HepG2 (cell line): Measurements from ENCODE around the gene OR11H6. TPM values are rescaled to one million over a fixed set of nuclear protein-coding genes. Genes with fewer than 3 reads are reported as not detected.
A peak's percentile ranks its signal among the peaks of the same experiment; 100 is the strongest.

ENCODE experiments used
- ATAC-seq: fragments of 200-7000 bp; cut with Tn5 transposase; 3 replicates; pipeline ENCODE4 v1.9.1; 2020; ENCODE audit warnings: mild to moderate bottlenecking, moderate library complexity
- BruUV-seq: library from RNA; stranded (reverse); fragments of 400-500 nt; replicated peaks from 2 replicates; lab custom pipeline; 2021; lab: Mats Ljungman, UMichigan
- CTCF ChIA-PET: fragments of 300-600 bp; formaldehyde crosslinking; extraction: SDS; loops from one replicate; lab custom pipeline; 2021; ENCODE audit warnings: low total read pairs, inconsistent platforms, low intra/inter-chr PET ratio; lab: Yijun Ruan, JAX
- POLR2A ChIA-PET: fragments of 350-600 bp; sonication (Branson Sonifier 250); formaldehyde crosslinking; loops from one replicate; lab custom pipeline; 2020; ENCODE audit warnings: antibody characterized with exemption, inconsistent platforms; lab: Yijun Ruan, JAX
- DNase-seq: peaks from one replicate; pipeline ENCODE4 v3.0.0-alpha.2; 2015; ENCODE audit warnings: low spot score
- FAIRE-seq: peaks from 3 replicates; lab custom pipeline; 2011; peaks lifted over from hg19 to GRCh38; lab: Jason Lieb, UNC
- H2AFZ ChIP-seq: one replicate; pipeline ENCODE4 v1.6.1; 2011; ENCODE audit warnings: low read length, inconsistent platforms
- H3K27ac ChIP-seq: fragments of 300-600 bp; 3 replicates; pipeline ENCODE4 v1.8.0; 2011; ENCODE audit warnings: mixed run types, mild to moderate bottlenecking, mixed read lengths, low read length, inconsistent platforms; ENCODE audit not compliant: insufficient read depth; ENCODE audit errors: extremely low read length
- H3K27me3 ChIP-seq, 2 experiments: fragments of 200-600 bp in 1 of 2; 2 replicates in 1 of 2; 3 replicates in 1 of 2; pipeline versions ENCODE4 v1.6.0 to v1.8.0; 2011; ENCODE audit warnings: low read length in 2 of 2, mild to moderate bottlenecking in 2 of 2, moderate library complexity in 2 of 2, inconsistent platforms in 1 of 2; ENCODE audit not compliant: insufficient read depth in 2 of 2, control insufficient read depth in 1 of 2
- H3K36me3 ChIP-seq, 2 experiments: fragments of 200-600 bp in 1 of 2; replicated peaks in 1 of 2; 2 replicates in 1 of 2; 3 replicates in 1 of 2; pipeline versions ENCODE4 v1.5.1 to v1.8.0; 2011; ENCODE audit warnings: low read length in 2 of 2, inconsistent platforms in 1 of 2; ENCODE audit not compliant: insufficient read depth in 2 of 2, control insufficient read depth in 1 of 2
- H3K4me1 ChIP-seq: 2 replicates; pipeline ENCODE4 v1.5.1; 2012; ENCODE audit warnings: low read length, inconsistent platforms; ENCODE audit not compliant: insufficient read depth
- H3K4me2 ChIP-seq: 2 replicates; pipeline ENCODE4 v1.6.0; 2011; ENCODE audit warnings: low read depth, low read length, inconsistent platforms
- H3K4me3 ChIP-seq, 3 experiments: fragments of 200-600 bp in 1 of 3; sonication (generic), shearing (Covaris generic) in 1 of 3; replicated peaks in 1 of 3; 2 replicates each; pipeline ENCODE4 v1.5.1; 2011 to 2016; ENCODE audit warnings: low read length in 3 of 3, inconsistent platforms in 2 of 3, low read depth in 2 of 3, mild to moderate bottlenecking in 2 of 3, control low read depth in 1 of 3, mixed read lengths in 1 of 3; ENCODE audit not compliant: insufficient read depth in 1 of 3
- H3K79me2 ChIP-seq: one replicate; pipeline ENCODE4 v1.6.1; 2011; ENCODE audit warnings: low read length, inconsistent platforms; ENCODE audit not compliant: insufficient read depth
- H3K9ac ChIP-seq: 2 replicates; pipeline ENCODE4 v1.6.0; 2011; ENCODE audit warnings: mild to moderate bottlenecking, low read depth, low read length, inconsistent platforms; ENCODE audit not compliant: insufficient read depth
- H3K9me3 ChIP-seq: 2 replicates; pipeline ENCODE4 v1.5.1; 2012; ENCODE audit warnings: mild to moderate bottlenecking, low read length
- H4K20me1 ChIP-seq: 2 replicates; pipeline ENCODE4 v1.6.0; 2011; ENCODE audit warnings: inconsistent platforms, mild to moderate bottlenecking, low read length, moderate library complexity; ENCODE audit not compliant: insufficient read depth
- CEBPB ChIP-seq: IDR thresholded peaks from 2 replicates; pipeline ENCODE4 v1.6.1; 2011; ENCODE audit warnings: low read depth, low read length, improper control_type of control experiment, borderline replicate concordance
- ERF ChIP-seq: IDR thresholded peaks from 2 replicates; pipeline ENCODE4 v1.6.1; 2018; ENCODE audit warnings: missing biosample characterization, missing genetic modification reagents
- SOX5 ChIP-seq: IDR thresholded peaks from 2 replicates; pipeline ENCODE4 v1.6.1; 2016; ENCODE audit warnings: borderline replicate concordance
- ZFAT ChIP-seq: sonication (generic); formaldehyde crosslinking; conservative IDR thresholded peaks from 2 replicates; pipeline ENCODE4 v1.8.1; 2023; ENCODE audit warnings: missing genetic modification reagents, inconsistent platforms
- ZNF30 ChIP-seq: sonication (generic); formaldehyde crosslinking; IDR thresholded peaks from 2 replicates; pipeline ENCODE4 v1.5.0; 2020; ENCODE audit warnings: mild to moderate bottlenecking, missing genetic modification reagents
- ZNF737 ChIP-seq: sonication (generic); formaldehyde crosslinking; IDR thresholded peaks from 2 replicates; pipeline ENCODE4 v1.5.0; 2020; ENCODE audit warnings: missing genetic modification reagents, mild to moderate bottlenecking, borderline replicate concordance
- WGBS: methylation state at CpG from one replicate; pipeline ENCODE4 v1.1.6; 2017; ENCODE audit warnings: low lambda C conversion rate; 5-methylcytosine and 5-hydroxymethylcytosine counted together
- in situ Hi-C: cut with HindIII; loops from 2 replicates; pipeline ENCODE4 v1.10.0; 2017; ENCODE audit warnings: low pct_unique_long_range_greater_than_20kb; ENCODE audit not compliant: extremely low pct_ligation_motif_present
- intact Hi-C: fragments of 100-400 bp; cut with micrococcal nuclease; formaldehyde crosslinking; loops from one replicate; pipeline ENCODE4 v1.10.0; 2022; ENCODE audit not compliant: unreplicated experiment
- polyA plus RNA-seq, 8 experiments: library from polyadenylated mRNA; depleted of rRNA in 3 of 8; stranded (reverse) in 7 of 8; unstranded in 1 of 8; fragments of >200 nt; fragmentation: Illumina TruSeq in 4 of 8; extraction: Trizol in 4 of 8; gene quantifications; 2 replicates each; pipeline versions ENCODE4 v1.2.1 to v1.2.3, GENCODE V29; 2011 to 2016; ENCODE audit warnings: low read depth in 4 of 8, missing spikeins in 1 of 8, mixed read lengths in 1 of 8; ENCODE audit not compliant: insufficient read depth in 1 of 8
- total RNA-seq, 5 experiments: library from RNA; depleted of rRNA; stranded (reverse); fragments of >200 nt; fragmentation: Illumina TruSeq; extraction: Trizol; gene quantifications; 2 replicates each; pipeline ENCODE4 v1.2.3, GENCODE V29; 2016; ENCODE audit warnings: low read depth in 1 of 5
- TF ChIP-seq, protein P1 (sequence below): sonication (generic); formaldehyde crosslinking; IDR thresholded peaks from 2 replicates; pipeline ENCODE4 v1.4.0; 2020; ENCODE audit warnings: missing genetic modification reagents

OR11H6 gene
- total and polyA plus RNA-seq, 2 of the 13 experiments (the other 11 are each of a cell fraction or from before 2014, with no cell fraction given), result not detected

DNA sequence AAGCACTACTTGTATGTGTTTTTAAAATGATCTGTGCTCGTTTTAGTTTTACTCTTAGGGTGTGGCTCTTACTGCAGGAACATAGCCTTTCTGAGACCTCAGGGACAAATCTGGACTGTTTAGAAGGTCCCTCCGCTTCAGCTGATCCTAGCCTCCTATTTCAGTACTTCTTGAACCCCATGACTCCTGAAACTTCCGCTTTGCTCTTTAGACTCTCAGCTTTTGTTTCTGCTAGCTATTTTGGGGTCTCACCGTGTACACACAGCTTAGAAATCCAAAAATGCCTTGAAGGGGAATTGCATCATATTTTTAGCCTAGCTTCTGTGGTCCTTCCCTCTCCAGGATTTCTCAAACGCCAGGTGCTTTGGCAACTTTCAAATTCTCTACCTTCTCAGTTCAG, 24.5 kb upstream of the OR11H6 start:
- intact Hi-C loops (no loop called here), in situ Hi-C loops (no loop called here)
- Histone ChIP-seq H3K4me1 (no peaks in the 10 kb centered on the region), H3K36me3 (no peaks in the 10 kb centered on the region), H2AFZ (no peak overlapping the region), H4K20me1 (no peaks in the 10 kb centered on the region), H3K9ac (no peak overlapping the region), H3K4me2 (no peak overlapping the region), H3K27me3 (0 out of 5 replicates have a peak, but pooled peaks cover 0 to 8% of the 10 kb centered on the region in 2 experiments), H3K4me3 (no peak overlapping the region), H3K9me3 (no peaks in the 10 kb centered on the region), H3K27ac (no peak overlapping the region), H3K79me2 (no peaks in the 10 kb centered on the region)
- ATAC-seq, result no peak
- no peak for FAIRE-seq
- TF ChIP-seq ZNF30 (CRISPR knock-in tag) (no peak), CEBPB (peak; percentile 52)
- BruUV-seq, result no TSS peak
- WGBS, result 4% methylated on average over 5 of the region's 5 CpGs
- DNase-seq, result no peak
- POLR2A ChIA-PET, result no interaction called here
- CTCF ChIA-PET, result no interaction called here

GRCh38 chr14:20204721-20205120, 18.8 kb upstream of the OR11H6 start:
- intact Hi-C loops (no loop called here), in situ Hi-C loops (no loop called here)
- no TSS peak for BruUV-seq
- no peaks in the 10 kb centered on the region for H3K9me3 ChIP-seq
- no peaks in the 10 kb centered on the region for H4K20me1 ChIP-seq
- H2AFZ ChIP-seq, result no peak overlapping the region
- ChIA-PET CTCF (no interaction called here), POLR2A (no interaction called here)
- H3K27me3 ChIP-seq, result no peaks in the 10 kb centered on the region
- 41% methylated on average over 3 of the region's 3 CpGs for WGBS
- H3K36me3 ChIP-seq, result no peaks in the 10 kb centered on the region
- no peaks in the 10 kb centered on the region for H3K4me1 ChIP-seq
- no peak overlapping the region for H3K4me2 ChIP-seq
- H3K79me2 ChIP-seq, result no peaks in the 10 kb centered on the region
- ATAC-seq (no peak), FAIRE-seq (no peak), DNase-seq (no peak)
- H3K4me3 ChIP-seq, result no peak overlapping the region
- no peak overlapping the region for H3K27ac ChIP-seq
- H3K9ac ChIP-seq, result no peak overlapping the region
- TF ChIP-seq ZNF737 (CRISPR knock-in tag) (no peak), SOX5 (CRISPR knock-in tag) (no peak), ERF (no peak), ZFAT (CRISPR knock-in tag) (no peak)
- TF ChIP-seq, protein P1, sequence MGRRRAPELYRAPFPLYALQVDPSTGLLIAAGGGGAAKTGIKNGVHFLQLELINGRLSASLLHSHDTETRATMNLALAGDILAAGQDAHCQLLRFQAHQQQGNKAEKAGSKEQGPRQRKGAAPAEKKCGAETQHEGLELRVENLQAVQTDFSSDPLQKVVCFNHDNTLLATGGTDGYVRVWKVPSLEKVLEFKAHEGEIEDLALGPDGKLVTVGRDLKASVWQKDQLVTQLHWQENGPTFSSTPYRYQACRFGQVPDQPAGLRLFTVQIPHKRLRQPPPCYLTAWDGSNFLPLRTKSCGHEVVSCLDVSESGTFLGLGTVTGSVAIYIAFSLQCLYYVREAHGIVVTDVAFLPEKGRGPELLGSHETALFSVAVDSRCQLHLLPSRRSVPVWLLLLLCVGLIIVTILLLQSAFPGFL, result no peak
